Measurements from ENCODE around the gene TEK.
"Not testable (repeated sequence)": the region's sequence is repeated elsewhere in the genome, so short reads cannot be mapped to it uniquely, and the experiment has no call there.

TEK gene

DNA sequence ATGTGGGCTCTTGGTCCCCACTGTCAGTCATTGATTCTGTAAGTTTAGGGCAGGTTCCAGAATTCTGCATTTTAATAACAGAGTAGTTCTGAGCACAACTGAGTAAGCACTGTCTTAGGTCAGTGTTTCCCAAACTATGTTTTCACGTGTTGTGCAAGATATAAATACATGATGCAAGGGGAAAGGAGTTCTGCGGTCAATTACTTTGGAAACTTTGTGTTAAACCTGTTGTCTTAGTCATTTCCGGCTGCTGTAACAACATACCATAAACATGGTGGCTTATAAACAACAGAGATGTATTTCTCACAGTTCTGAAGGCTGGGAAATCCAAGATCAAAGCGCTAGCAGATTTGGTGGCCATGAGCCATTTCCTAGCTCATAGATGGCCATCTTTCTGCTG, 118.2 kb downstream of the TEK start:
- DNase-seq (ENCODE audit: low read depth in 3 of 3): no peak

GRCh38 chr9:27239648-27240047, 130.6 kb downstream of the TEK start:
- not testable (repeated sequence) for DNase-seq (ENCODE audit: low read depth in 3 of 3)

- no peak for DNase-seq (ENCODE audit: low read depth in 3 of 3)
These were observed 138.7 kb downstream of the TEK start for GRCh38 chr9:27247756-27248155.

GRCh38 chr9:27248702-27249101, 139.7 kb downstream of the TEK start:
- no peak for DNase-seq (ENCODE audit: low read depth in 3 of 3)

GRCh38 chr9:27258662-27259061, 149.6 kb downstream of the TEK start:
- no peak for DNase-seq (ENCODE audit: low read depth in 3 of 3)

- DNase-seq (ENCODE audit: low read depth in 3 of 3): no peak
These were observed 151.9 kb downstream of the TEK start for GRCh38 chr9:27260789-27261516.

GRCh38 chr9:27261517-27262211, 152.6 kb downstream of the TEK start:
- no peak for DNase-seq (ENCODE audit: low read depth in 3 of 3)

DNA sequence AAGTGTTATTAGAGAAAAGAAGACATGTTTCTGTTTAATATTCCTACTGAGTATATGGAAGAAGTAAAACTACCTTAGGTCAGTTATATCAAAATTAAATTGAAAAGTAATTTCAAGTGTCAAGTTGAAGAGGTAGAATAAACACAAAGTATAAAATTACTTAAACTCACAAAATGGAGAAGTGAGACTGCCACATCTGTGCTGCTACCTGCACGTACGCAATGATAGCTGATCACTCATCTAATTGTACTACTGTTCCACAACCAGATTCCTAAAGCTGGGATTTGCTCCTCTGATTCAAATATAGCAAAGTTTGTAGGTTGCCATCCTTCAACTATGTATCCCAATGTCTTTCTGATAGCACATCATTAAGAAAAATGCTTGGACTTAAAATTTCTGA, 163.1 kb downstream of the TEK start:
- DNase-seq (ENCODE audit: low read depth in 3 of 3): no peak

DNA sequence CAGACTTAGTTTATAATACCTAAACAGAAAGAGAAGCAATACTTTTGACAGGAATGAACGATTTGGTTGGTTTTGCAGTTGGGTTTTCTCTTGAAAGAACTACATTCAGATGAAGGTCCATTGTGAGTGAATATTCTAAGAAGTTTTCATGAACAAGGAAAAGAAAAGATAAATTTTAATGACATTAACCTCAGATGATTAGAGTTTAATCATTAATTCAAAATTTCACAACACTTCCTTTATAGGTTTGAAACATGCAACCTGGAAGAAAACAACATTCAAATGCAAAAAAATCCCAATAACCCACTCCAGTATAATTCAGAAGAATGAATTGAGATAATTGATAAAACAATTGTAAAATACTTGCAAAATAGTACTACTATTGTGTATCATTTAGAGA, 164.2 kb downstream of the TEK start:
- no peak for DNase-seq (ENCODE audit: low read depth in 3 of 3)

DNA sequence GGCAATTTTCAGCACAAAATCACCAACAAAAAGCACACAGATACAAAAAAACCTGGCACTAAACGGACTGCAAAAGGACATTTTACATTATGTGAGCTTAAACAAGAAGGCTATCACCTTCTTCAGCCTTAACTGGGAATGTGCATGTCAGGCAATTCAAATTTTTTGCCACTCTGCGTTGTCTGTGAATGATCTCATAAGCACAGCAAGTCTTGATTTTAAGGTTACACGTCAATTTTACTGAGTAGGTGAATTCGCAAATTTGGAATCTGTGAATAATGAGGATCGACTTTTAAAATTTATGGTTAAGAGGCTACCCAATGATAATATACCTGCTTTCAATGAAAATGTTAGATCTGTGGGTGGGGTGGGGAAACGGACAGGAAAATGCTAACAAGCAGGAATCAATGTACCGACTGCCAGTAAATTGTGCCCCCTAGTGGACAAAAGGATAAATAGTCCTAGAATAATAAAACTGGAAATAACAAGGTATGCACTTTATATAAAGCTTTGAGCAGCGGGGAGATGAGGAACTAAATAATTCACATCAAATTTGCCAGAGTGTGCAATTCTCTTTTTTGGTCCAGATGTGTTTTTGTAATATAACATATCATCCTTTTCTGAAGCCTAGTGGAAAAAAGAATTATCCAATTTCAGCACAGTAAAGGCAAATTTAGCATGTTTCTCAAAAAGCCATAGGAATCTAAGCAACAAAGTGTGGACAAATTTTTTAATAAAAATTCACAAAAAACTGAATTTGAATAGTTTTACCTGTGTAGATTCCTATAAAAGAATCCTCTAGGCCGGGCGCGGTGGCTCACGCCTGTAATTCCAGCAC, 167.4 kb downstream of the TEK start:
- DNase-seq (ENCODE audit: low read depth in 3 of 3): no peak

DNA sequence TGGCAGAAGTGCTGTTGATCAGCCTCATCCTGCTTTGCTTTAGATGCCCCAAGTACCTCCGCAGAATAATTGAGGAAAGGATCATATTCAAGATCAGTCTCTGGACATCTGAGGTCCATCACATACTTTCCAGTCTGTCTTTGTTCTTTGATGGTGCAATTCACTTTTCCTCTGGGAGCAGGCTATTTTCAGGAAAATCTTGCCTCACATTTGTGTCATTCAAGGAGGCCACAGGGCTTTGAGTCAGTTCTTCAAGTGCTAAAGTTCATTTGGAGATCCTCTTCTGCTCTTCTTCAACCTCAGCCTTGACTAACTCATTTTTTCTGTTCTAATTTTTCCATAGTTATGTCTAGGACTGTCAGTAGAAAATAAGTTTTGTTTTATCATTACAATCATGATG, 169.3 kb downstream of the TEK start:
- no peak for DNase-seq (ENCODE audit: low read depth in 3 of 3)

DNA sequence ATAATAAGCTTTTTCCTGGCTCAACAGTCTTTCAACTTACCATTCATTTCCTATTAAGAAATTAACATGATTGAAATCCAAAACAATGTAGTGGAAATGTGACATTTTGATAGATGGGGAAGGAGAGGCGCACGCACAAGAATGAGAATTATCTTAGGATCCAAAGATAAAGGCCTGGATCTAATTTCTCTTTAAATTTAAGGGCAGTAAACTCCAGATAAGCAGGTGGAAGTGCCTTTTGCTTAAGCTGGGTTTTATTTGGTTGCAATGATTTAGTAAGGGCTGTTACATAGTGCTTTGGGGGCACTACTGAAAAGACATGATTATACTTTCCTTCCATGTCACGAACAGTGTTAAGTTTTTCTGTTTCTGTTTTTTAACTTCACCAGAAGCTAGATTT, 170.6 kb downstream of the TEK start:
- no peak for DNase-seq (ENCODE audit: low read depth in 3 of 3)
